Tibial nerve (tissue), 3 donors: ENCODE data around the gene ELMO3.
A peak's percentile ranks its signal among the peaks of the same experiment; 100 is the strongest.

Source experiments
- CTCF ChIP-seq, 5 experiments: fragments of 200-600 bp in 3 of 5; fragments of 450-650 bp in 2 of 5; sonication (generic) in 3 of 5; IDR thresholded peaks; one replicate each; pipeline ENCODE4 v1.5.1; 2016 to 2019; ENCODE audit warnings: antibody characterized with exemption in 5 of 5, mild to moderate bottlenecking in 3 of 5, moderate library complexity in 2 of 5
- POLR2A ChIP-seq, 2 donors: fragments of 450-650 bp; IDR thresholded peaks; one replicate each; pipeline ENCODE4 v1.6.1; 2017; ENCODE audit warnings: antibody characterized with exemption in 2 of 2, mild to moderate bottlenecking in 2 of 2, moderate library complexity in 2 of 2

DNA sequence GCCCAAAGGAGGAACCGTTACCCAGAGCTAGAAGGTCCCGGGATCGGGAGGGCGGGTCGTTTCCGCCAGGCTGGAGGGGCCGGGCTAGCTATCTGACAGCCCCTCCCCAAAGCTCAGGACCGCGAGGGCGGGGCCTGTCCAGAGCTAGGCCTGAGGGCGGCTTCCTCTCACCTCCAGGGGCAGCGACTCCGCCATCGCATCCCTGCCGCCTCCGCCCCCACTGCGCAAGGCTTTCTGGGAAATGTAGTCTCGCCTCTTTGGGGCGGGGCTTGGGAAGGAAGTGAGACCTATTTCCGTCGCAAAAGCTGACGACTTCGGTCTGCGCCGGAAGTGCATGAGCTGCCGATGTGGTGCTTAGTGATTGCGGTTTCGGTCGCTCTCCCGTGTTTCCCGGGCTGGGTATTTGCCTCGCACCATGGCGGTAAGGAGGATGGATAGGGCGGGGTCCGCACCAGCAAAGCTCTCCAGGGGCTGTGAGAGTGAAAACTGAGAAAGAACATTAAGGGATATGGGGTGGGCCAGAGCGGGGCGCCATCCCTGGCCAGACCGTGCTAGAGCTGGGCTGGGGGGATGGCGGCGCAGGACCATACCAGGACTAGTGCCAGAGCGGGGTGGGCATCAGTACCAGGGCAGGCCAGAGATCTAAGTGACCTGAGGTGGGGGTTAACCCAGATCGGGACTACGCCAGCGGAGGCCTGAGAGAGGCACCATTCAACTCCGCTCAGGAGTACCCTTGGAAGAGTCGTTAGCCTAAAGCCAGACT, 28.1 kb downstream of the ELMO3 start, which contains the start of gene TMEM208:
- TF ChIP-seq CTCF (IDR thresholded peaks at IDR 0.05): peak in 3 of 5 experiments; percentile 7 to 60 (median 49)
- peak; percentile 76 to 89 for TF ChIP-seq POLR2A (IDR thresholded peaks at IDR 0.05)
